ACHN (cell line): ENCODE measurements around the gene ANKRD29.
"Not testable (repeated sequence)": the region's sequence is repeated elsewhere in the genome, so short reads cannot be mapped to it uniquely, and the experiment has no call there.

Experiments used
- DNase-seq: peaks from one replicate; pipeline ENCODE4 v3.0.0-alpha.2; 2015
- in situ Hi-C: cut with HindIII; loops from 2 replicates; pipeline ENCODE4 v1.10.0; 2017; ENCODE audit warnings: low sequenced_read_pairs, low pct_ligation_motif_present, low pct_unique_long_range_greater_than_20kb

ANKRD29 gene

DNA sequence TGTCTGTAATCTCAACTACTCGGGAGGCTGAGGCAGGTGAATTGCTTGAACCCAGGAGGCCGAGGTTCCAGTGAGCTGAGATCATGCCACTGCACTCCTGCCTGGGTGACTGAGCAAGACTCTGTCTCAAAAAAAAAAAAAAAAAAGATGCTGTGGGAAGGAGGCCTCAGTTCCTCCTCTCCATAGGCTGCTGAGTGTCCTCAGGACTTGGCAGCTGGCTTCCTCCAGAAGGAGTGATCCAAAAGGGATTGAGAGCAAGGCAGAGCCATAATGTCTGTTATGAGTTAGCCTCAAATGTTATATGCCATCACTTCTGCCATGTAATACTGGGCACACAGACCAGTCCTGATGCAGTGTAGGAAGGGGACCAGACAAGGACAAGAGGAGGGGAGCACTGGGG lies 69.8 kb downstream of the ANKRD29 start:
- no peak for DNase-seq
- in situ Hi-C loops = no loop called here

GRCh38 chr18:23591011-23591410 lies 71.7 kb downstream of the ANKRD29 start:
- in situ Hi-C loops = no loop called here
- DNase-seq = peak; percentile 53

- DNase-seq = peak; percentile 82
- in situ Hi-C loops = no loop called here
Observed at GRCh38 chr18:23588836-23589560, 73.7 kb downstream of the ANKRD29 start.

GRCh38 chr18:23587220-23587642 lies 75.5 kb downstream of the ANKRD29 start:
- no peak for DNase-seq
- in situ Hi-C loops = no loop called here

DNA sequence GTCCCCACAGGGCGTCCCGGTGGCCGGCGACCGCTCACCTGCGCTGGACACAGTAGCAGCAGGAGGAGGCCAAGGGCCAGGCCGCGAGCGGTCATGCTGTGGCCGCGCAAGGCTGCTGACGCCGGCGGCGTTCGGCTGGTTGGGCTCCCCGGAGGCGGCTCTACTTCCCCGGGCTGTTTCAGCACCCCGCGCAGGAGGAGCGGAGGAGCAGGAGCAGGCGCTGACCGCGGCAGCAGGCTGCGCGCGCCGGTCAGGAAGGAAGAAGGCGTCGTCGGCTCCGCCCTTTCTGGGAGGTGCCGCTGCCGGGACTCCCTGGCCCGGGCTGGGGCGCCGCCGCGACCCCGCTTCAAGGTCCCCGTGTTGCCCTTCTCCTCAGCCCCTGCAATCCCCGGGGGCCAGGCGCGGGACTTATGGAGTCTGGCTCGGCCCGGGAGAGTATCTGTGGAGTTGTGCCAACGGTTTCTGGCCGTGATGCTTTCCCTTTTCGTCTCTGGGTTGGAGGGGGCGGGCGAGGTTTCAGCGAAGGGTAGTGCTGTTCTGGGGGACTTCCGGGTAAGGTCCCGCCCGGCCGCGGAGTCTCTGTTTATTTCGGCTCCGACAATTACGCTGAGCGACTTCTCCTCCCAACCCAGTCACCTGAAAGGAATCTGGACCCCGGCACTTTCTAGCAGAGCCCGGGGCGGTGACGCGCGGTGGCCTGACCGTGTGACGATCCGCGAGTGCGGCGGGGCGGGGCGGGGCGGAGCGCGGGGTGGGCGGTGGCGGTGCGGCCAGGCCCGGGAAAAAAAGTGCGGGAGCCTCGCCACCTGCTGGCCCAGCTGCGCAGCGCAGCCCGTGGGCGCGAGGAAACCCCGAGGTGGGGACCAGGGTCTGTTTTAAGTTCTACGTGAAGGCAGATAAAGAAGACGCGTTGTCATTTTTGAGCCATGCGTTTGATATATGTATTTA lies 76.2 kb downstream of the ANKRD29 start, which contains the start of gene NPC1:
TSS of gene NPC1 (minus strand) at position 258 of the 948 bp plus-strand sequence. CDS start at position 95, 163 bp downstream.
- DNase-seq = peak; percentile 93
- in situ Hi-C loops = no loop called here

- in situ Hi-C loops = no loop called here
- DNase-seq = no peak
Observed at GRCh38 chr18:23585897-23586248, 76.8 kb downstream of the ANKRD29 start.

DNA sequence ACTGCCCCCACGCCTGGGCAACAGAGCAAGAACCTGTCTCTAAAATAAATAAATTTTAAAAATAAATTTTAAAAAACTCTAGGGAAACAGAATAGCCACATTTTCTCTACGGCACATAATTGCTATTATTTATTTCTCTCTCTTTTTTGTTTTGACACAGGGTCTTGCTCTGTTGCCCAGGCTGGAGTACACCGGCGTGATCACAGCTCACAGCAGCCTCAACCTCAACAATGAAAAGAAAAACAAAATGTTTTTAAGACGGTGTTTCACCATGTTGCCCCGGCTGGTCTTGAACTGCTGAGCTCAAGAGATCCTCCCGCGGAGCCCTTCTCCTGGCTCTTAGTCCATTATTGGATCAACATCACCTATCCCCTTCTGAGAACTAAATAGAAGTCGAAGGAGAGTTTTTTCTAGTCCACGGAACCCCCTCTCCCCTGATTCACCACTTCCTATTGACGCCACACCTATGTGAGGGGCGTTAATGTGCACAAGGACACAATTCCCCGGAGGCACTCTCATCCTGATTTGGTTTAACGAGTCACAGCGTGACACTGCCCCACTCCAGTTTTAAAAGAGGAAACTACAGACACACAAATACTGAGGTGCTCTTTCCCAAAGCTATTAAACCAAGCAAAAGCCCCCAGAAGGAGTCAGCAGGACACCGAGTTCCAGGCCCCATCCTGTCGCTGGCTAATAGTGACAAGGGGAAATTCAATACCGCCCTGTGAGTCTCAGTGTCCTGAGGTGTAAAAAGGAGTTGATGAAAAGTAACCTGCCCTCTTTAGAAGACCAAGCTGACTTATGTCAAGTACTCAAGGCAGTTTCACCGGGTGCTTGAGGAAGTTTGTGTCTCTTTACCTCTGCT lies 77.5 kb downstream of the ANKRD29 start:
- in situ Hi-C loops = no loop called here

DNA sequence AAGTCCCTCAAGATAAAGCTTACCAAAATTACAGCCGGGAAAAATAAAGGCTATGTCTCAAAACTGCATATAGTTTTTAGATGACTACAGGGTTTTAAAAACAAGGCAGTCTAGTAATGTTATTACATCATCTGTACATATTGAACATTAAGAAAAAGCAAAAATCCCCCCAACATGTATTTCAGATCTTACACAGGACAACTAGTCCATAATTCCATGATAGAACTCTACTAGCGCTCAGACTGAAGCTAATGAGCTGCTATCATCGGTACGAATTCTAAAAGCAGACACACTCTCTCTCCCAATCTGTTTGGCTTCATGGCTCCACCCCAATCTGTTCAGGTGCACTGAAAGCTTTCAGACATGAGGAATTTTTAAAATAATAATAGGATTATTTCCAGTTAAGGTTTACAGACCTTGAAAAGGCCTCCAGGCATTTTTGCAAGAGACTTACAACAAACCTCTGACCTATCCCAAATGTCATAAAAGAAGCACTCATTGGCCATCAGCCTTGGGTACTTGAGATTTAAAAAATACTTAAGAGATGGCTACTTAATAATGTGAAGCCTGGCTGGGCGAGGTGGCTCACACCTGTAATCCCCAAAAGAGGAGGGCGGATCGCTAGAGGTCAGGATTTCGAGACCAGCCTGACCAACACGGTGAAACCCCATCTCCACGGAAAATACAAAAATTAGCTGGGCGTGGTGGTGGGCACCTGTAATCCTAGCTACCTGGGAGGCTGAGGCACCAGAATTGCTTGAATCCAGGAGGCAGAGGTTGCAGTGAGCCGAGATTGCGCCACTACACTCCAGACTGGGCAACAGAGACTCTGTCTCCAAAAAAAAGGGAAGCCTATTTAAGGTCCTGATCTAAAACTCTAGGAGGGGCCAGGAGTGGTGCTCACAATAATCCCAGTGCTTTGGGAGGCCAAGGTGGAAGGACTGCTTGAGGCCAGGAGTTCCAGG lies 78.4 kb downstream of the ANKRD29 start:
- in situ Hi-C loops = no loop called here
- no peak for DNase-seq

More for the DNA sequence above, 77.5 kb downstream of the ANKRD29 start:
- DNase-seq = no peak

DNA sequence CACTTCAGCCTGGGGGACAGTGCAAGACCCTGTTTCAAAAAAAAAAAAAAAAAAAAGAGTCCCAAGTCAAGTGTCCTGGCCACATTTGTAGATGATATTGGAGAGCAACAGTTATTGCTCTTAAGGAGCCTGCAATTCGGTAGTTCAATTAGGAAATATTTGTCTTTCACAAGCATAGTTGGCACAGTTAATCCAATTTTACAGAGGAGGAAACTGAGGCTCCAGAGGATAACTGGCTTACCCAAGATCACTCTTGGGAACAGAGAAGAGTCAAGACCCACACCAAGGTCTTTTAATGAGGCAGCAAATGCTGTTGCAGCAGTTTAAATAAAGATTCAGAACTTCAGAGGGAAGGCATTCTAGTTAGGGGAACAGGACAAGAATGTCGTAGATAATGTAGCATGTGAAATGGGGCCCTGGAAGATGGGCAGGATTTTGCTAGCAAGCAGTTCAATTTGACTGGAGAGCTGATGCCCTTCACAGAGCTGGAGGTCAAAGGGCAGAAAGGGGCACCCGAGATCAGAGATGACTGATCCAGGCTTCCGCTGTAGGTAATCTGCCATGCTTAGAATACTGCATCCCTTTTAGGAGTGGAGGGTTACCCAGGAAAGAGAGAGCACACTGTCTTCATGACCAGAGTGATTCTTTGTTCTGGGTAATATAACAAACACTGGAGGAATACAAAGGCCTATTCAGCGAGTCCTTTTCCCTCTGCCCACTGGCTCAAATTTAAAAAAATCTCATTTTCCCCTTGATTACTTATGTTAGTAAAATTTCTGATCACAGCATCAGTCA lies 79.4 kb downstream of the ANKRD29 start:
- DNase-seq = no peak
- in situ Hi-C loops = no loop called here

GRCh38 chr18:23580677-23581367 lies 81.9 kb downstream of the ANKRD29 start:
- DNase-seq = no peak
- in situ Hi-C loops = no loop called here

DNA sequence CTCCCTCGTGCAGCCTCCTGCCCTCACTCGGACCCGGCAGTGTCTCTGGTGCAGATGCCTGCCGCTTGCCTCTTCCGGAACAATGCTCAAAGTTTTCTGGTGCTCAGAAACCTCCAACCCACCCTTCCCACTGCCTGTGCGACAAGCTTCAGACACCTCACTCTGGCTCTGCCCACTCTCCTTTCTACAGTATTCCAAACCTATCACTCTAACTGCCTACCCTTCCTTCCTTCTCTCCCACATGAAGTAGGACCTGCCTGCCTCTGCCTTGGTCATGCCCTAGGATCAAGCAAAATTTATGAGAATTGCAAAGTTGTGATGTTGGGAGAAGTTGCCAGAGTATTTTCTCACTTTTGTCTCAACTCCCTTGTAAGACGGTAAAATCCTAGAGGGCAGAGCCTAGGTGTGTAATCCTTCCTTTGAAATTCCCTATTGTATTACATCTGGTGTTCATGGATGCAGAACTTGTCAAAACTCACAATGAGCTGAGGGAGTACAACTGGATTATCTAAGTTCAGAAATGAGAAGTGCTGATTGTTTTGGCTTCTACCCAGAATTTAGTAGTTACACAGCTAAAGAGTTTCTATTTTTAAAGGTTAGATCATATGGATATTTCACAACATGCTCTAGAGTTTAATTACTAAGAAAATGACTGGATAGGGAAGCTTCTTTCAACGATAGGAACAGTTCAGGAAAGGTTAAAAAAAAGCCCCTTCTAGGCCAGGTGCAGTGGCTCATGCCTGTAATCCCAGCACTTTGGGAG lies 83.6 kb downstream of the ANKRD29 start:
- in situ Hi-C loops = no loop called here

DNA sequence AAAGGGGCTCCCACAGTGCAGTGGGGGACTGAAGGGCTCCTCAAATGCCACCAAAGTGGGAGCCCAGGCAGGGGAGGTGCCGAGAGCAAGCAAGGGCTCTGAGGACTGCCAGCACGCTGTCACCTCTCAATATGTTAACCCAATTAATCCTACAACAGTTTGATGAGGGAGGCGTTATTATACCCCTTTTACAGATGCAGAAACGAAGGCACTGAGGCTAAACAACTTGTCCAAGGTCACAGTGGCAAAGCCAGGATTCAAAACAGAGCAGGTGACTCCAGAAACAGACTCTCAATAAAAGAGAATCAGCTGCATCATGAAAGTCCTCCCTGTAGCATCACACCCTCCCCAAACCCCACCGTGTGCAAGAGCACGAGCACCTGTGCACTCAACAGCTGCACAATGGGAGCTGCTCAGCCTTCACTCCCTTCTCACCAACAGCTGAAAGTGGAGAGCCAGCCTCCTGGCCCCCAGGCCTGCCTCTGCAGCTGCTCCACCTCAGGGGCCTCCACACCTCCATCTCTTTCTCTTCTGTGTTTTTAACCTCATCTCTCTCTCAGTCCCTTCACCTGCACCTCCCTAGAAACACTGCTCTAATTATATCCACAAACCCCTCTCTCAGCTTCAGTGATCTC lies 84.5 kb downstream of the ANKRD29 start:
- in situ Hi-C loops = no loop called here
- DNase-seq = no peak

More for the DNA sequence above, 83.6 kb downstream of the ANKRD29 start:
- no peak for DNase-seq

DNA sequence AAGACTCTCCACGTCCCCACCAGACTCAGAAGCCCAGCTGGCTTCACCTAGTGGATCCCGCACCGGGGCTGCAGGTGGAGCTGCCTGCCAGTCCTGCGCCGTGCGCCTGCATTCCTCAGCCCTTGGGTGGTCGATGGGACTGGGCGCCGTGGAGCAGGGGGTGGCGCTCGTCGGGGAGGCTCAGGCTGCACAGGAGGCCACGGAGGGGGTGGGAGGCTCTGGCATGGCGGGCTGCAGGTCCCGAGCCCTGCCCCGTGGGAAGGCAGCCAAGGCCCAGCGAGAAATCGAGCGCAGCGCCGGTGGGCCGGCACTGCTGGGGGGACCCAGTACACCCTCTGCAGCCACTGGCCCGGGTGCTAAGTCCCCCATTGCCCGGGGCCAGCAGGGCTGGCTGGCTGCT lies 85.2 kb downstream of the ANKRD29 start:
- not testable (repeated sequence) for DNase-seq

DNA sequence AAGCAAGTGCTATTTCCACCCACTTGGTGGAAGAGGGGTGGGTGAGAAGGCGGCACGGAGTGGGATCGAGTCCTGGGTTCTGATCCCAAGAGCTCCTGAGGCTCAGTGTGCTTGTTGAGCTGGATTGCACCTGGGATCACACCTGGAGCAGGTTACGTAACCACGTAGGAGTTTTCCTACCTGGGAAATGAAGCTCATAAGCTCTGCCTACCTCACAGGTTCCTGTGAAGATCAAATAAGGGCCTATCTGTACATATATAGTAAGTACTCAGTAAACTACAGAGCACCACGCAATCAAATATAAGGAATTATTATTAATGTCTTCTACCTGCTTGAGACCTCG lies 87.4 kb downstream of the ANKRD29 start:
- DNase-seq = no peak
- in situ Hi-C loops = no loop called here

More for the DNA sequence above, 85.2 kb downstream of the ANKRD29 start:
- in situ Hi-C loops = not testable (repeated sequence)

DNA sequence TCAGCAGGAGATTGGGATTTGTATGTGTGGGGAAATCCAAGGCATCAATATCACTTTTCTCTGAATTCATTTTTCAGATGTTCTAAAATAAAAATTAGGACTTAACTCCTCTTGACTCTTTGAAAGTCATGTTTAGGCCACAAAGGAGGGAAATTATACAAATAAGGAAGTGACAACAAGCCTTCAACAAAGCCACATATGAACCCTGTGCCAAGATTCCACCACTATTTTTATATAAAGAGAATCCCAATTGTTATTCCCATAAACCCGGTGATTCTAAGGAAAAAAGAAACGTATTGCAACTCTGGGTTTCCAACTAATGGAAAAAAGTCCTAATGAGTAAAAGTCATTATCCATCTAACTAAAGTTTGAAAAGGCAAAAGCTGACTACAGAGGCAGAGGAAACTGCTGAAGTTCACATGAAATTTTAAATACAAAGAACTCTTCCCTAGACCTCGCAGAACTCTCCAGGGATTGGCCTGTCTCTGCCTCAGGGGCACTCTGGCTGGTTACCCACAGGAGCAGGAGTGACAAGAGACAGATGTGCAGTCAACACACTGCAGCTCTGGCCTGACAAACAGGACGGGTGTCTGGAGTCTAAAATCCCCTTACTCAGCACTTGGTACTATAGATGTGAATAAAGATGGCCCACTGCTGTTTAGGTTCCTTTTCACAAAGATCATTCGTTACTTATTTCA lies 88.0 kb downstream of the ANKRD29 start:
- DNase-seq = no peak
- in situ Hi-C loops = no loop called here
